PC-3 (cell line): ENCODE results near the gene ACKR2. TPM values are rescaled to one million over a fixed set of nuclear protein-coding genes. Genes with fewer than 3 reads are reported as not detected.
"Not testable (repeated sequence)": the region's sequence is repeated elsewhere in the genome, so short reads cannot be mapped to it uniquely, and the experiment has no call there.

ENCODE experiments used
- ATAC-seq: fragments of 200-7000 bp; cut with Tn5 transposase; 2 replicates; pipeline ENCODE4 v1.9.1; 2020; ENCODE audit warnings: mild to moderate bottlenecking, moderate library complexity
- BruUV-seq: library from RNA; stranded (reverse); fragments of 400-500 nt; replicated peaks from 2 replicates; lab custom pipeline; 2021; lab: Mats Ljungman, UMichigan
- CTCF ChIA-PET: fragments of 300-600 bp; sonication (Branson Sonifier 250); formaldehyde crosslinking; loops from one replicate; lab custom pipeline; 2022; ENCODE audit warnings: antibody characterized with exemption; lab: Charles Lee
- POLR2A ChIA-PET: fragments of 300-600 bp; sonication (Branson Sonifier 250); formaldehyde crosslinking; loops from one replicate; lab custom pipeline; 2022; ENCODE audit warnings: antibody characterized with exemption; ENCODE audit not compliant: unreplicated experiment; lab: Charles Lee
- DNase-seq: peaks from one replicate; pipeline ENCODE4 v3.0.0-alpha.2; 2015
- H2AFZ ChIP-seq: fragments of 300-600 bp; sonication (generic); 2 replicates; pipeline ENCODE4 v1.6.0; 2016; ENCODE audit warnings: antibody characterized with exemption, low read length
- H3F3A ChIP-seq: fragments of 300-600 bp; sonication (generic); one replicate; pipeline ENCODE4 v1.6.0; 2017; ENCODE audit warnings: antibody characterized with exemption, low read length, control low read depth, mild to moderate bottlenecking; ENCODE audit not compliant: unreplicated experiment
- H3K27ac ChIP-seq: fragments of 300-600 bp; sonication (generic); 2 replicates; pipeline ENCODE4 v1.5.1; 2016; ENCODE audit warnings: mild to moderate bottlenecking, low read length
- H3K27me3 ChIP-seq: fragments of 300-600 bp; sonication (generic); 2 replicates; pipeline ENCODE4 v1.6.1; 2016; ENCODE audit warnings: low read length, mixed read lengths
- H3K36me3 ChIP-seq: fragments of 300-600 bp; sonication (generic); 2 replicates; pipeline ENCODE4 v1.6.1; 2016; ENCODE audit warnings: low read depth, mixed run types, low read length, mixed read lengths
- H3K4me1 ChIP-seq: fragments of 300-600 bp; sonication (generic); 2 replicates; pipeline ENCODE4 v1.5.1; 2016; ENCODE audit warnings: low read length; ENCODE audit not compliant: insufficient read depth
- H3K4me2 ChIP-seq: fragments of 300-600 bp; sonication (generic); 2 replicates; pipeline ENCODE4 v1.6.0; 2016; ENCODE audit warnings: low read length
- H3K4me3 ChIP-seq: fragments of 300-600 bp; sonication (generic); 2 replicates; pipeline ENCODE4 v1.5.1; 2016; ENCODE audit warnings: mild to moderate bottlenecking, low read length, mixed read lengths
- H3K79me2 ChIP-seq: fragments of 300-600 bp; sonication (generic); 2 replicates; pipeline ENCODE4 v1.6.1; 2017; ENCODE audit warnings: low read length, mixed read lengths
- H3K9ac ChIP-seq: fragments of 300-600 bp; sonication (generic); 2 replicates; pipeline ENCODE4 v1.6.0; 2016; ENCODE audit warnings: mild to moderate bottlenecking, low read length
- H3K9me2 ChIP-seq: fragments of 300-600 bp; sonication (generic); replicated peaks from 2 replicates; pipeline ENCODE4 v1.6.1; 2016; ENCODE audit warnings: mixed run types, low read length, mixed read lengths
- H3K9me3 ChIP-seq: fragments of 300-600 bp; sonication (generic); 2 replicates; pipeline ENCODE4 v1.6.1; 2016; ENCODE audit warnings: low read length, mixed read lengths
- H4K20me1 ChIP-seq: fragments of 300-600 bp; sonication (generic); 2 replicates; pipeline ENCODE4 v1.6.1; 2016; ENCODE audit warnings: low read length, mixed read lengths
- EZH2 ChIP-seq: fragments of 300-600 bp; sonication (generic); IDR thresholded peaks from one replicate; pipeline ENCODE4 v1.6.1; 2017; ENCODE audit warnings: antibody characterized with exemption, mild to moderate bottlenecking, low read length; ENCODE audit not compliant: unreplicated experiment
- EZH2phosphoT487 ChIP-seq: fragments of 300-600 bp; sonication (generic); IDR thresholded peaks from 2 replicates; pipeline ENCODE4 v1.6.1; 2018; ENCODE audit warnings: mild to moderate bottlenecking, antibody characterized with exemption, low read length, borderline replicate concordance
- intact Hi-C: fragments of 100-400 bp; cut with micrococcal nuclease; formaldehyde crosslinking; loops from 2 replicates; pipeline ENCODE4 v1.9.0; 2023
- total RNA-seq: library from RNA; depleted of rRNA; stranded (reverse); fragments of >200 nt; gene quantifications from 2 replicates; pipeline ENCODE4 v1.2.3, GENCODE V29; 2014
- TF ChIP-seq, protein P1 (sequence below): fragments of 300-600 bp; sonication (generic); conservative IDR thresholded peaks from 2 replicates; pipeline ENCODE4 v1.5.1; 2017; ENCODE audit warnings: antibody characterized with exemption, low read depth, mild to moderate bottlenecking, low read length

ACKR2 gene
- total RNA-seq, 1 experiment from 2014 or later, result 3.9 TPM

- intact Hi-C loops, result loop anchor here (1.0 to 5.0 kb wide), 4 partner anchors 42 to 649 kb away; no protein-coding TSS in a partner anchor
- Histone ChIP-seq H3K4me1 (peaks cover 20% of the 10 kb centered on the region), H3K9ac (peak overlapping the region; percentile 70), H3K36me3 (no peaks in the 10 kb centered on the region), H3K27me3 (no peaks in the 10 kb centered on the region), H3K4me3 (peak overlapping the region; percentile 68), H3K79me2 (no peaks in the 10 kb centered on the region), H3K9me3 (no peaks in the 10 kb centered on the region), H3K27ac (no peak overlapping the region), H3K4me2 (peak overlapping the region; percentile 89), H4K20me1 (no peaks in the 10 kb centered on the region), H3K9me2 (no peaks in the 10 kb centered on the region), H3F3A (no peaks in the 10 kb centered on the region), H2AFZ (peak overlapping the region; percentile 88)
- DNase-seq (peak; percentile 88), ATAC-seq (peak; percentile 97)
- BruUV-seq, result no TSS peak
- ChIA-PET CTCF (interaction anchor here (0.5 kb wide), 1 partner anchor 53 kb away, joined by 3 read pairs; no protein-coding TSS in a partner anchor), POLR2A (no interaction called here)
- TF ChIP-seq, protein P1, sequence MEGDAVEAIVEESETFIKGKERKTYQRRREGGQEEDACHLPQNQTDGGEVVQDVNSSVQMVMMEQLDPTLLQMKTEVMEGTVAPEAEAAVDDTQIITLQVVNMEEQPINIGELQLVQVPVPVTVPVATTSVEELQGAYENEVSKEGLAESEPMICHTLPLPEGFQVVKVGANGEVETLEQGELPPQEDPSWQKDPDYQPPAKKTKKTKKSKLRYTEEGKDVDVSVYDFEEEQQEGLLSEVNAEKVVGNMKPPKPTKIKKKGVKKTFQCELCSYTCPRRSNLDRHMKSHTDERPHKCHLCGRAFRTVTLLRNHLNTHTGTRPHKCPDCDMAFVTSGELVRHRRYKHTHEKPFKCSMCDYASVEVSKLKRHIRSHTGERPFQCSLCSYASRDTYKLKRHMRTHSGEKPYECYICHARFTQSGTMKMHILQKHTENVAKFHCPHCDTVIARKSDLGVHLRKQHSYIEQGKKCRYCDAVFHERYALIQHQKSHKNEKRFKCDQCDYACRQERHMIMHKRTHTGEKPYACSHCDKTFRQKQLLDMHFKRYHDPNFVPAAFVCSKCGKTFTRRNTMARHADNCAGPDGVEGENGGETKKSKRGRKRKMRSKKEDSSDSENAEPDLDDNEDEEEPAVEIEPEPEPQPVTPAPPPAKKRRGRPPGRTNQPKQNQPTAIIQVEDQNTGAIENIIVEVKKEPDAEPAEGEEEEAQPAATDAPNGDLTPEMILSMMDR, result peak; percentile 88
- no peak for TF ChIP-seq EZH2phosphoT487
Measured at GRCh38 chr3:42880601-42881451, 71.6 kb downstream of the ACKR2 start.

DNA sequence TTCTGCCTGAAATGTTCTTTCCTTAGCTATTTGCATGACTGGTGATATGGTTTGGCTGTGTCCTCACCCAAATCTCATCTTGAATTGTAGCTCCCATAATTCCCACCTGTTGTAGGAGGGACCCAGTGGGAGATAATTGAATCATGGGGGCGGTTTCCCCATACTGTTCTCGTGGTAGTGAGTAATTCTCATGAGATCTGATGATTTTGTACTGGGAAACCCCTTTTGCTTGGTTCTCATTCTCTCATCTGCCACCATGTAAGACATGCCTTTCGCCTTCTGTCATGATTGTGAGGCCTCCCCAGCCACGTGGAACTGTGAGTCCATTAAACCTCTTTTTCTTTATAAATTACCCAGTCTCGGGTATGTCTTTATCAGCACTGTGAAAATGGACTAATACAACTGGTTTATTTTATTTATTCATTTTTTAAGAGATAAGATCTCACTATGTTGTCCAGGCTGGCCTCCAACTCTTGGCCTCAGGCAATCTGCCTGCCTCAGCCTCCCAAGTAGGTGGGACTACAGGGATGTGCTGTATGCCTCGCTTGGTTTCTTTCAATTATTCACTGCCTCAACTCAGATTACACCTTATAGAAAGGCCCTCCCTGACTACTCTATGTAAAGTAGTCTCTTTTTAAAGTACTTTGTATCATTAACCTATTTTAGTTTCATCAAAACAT lies 74.1 kb downstream of the ACKR2 start:
- H3K4me2 ChIP-seq, H3K4me3 ChIP-seq, CTCF ChIA-PET, POLR2A ChIA-PET, H2AFZ ChIP-seq, H3K9ac ChIP-seq, BruUV-seq, H4K20me1 ChIP-seq, H3K79me2 ChIP-seq, ATAC-seq, H3K27me3 ChIP-seq, H3F3A ChIP-seq, H3K9me3 ChIP-seq, H3K36me3 ChIP-seq, H3K9me2 ChIP-seq: not testable (repeated sequence)
- H3K27ac ChIP-seq, result peak overlapping the region; percentile 63
- DNase-seq, result peak; percentile 23
- peaks cover 26% of the 10 kb centered on the region for H3K4me1 ChIP-seq
- intact Hi-C loops, result loop anchor here (5.0 kb wide), 1 partner anchor 651 kb away; no protein-coding TSS in a partner anchor

DNA sequence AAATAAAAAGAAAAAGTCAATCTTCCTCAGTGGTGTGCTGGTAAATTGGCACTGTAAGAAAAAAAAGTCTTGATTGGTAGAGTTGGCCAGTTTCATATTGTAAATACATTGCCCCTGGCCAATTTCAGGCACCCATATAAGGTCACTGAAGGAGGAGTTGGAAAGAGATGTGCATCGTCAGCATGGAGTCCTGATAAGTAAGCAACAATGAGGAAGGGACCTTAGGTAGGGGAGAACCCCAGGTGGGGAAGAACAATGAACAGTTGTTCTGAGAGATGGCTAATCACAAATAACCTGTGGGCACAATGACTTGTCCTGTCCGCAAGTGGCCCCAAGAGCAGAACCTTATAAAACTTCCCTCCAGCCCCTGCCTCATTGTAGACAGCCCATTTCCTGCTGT lies 75.1 kb downstream of the ACKR2 start:
- H3K4me1 ChIP-seq, result peaks cover 26% of the 10 kb centered on the region
- POLR2A ChIA-PET, result no interaction called here
- no peak overlapping the region for H3K4me2 ChIP-seq
- H3K36me3 ChIP-seq, result no peaks in the 10 kb centered on the region
- peak; percentile 77 for DNase-seq
- H3K79me2 ChIP-seq, result no peaks in the 10 kb centered on the region
- TF ChIP-seq, protein P1, result no peak
- TF ChIP-seq EZH2phosphoT487 (no peak), EZH2 (no peak)
- H4K20me1 ChIP-seq, result no peaks in the 10 kb centered on the region
- ATAC-seq, result no peak; the same call in 1 of the 2 replicates
- no peaks in the 10 kb centered on the region for H3F3A ChIP-seq
- H3K9ac ChIP-seq, result no peak overlapping the region
- no TSS peak for BruUV-seq
- no peak overlapping the region for H3K4me3 ChIP-seq
- H3K27ac ChIP-seq, result peak overlapping the region; percentile 63
- CTCF ChIA-PET, result no interaction called here
- H3K27me3 ChIP-seq, result no peaks in the 10 kb centered on the region
- no peaks in the 10 kb centered on the region for H3K9me3 ChIP-seq
- no peak overlapping the region for H2AFZ ChIP-seq
- no peaks in the 10 kb centered on the region for H3K9me2 ChIP-seq
- intact Hi-C loops, result loop anchor here (5.0 kb wide), 1 partner anchor 652 kb away; no protein-coding TSS in a partner anchor
